Gastrocnemius medialis (tissue), 4 donors: ENCODE results near the gene INTS11.

Experiments
- POLR2A ChIP-seq, 2 donors: fragments of 450-650 bp; IDR thresholded peaks; one replicate each; pipeline ENCODE4 v1.6.1; 2017; ENCODE audit warnings: antibody characterized with exemption in 2 of 2, mild to moderate bottlenecking in 2 of 2, moderate library complexity in 2 of 2
- TF ChIP-seq, protein P1 (sequence below), 5 experiments: fragments of 450-650 bp in 3 of 5; fragments of 200-600 bp in 2 of 5; sonication (generic) in 2 of 5; IDR thresholded peaks in 4 of 5; conservative IDR thresholded peaks in 1 of 5; 1 replicate in 4 of 5; 2 replicates in 1 of 5; pipeline ENCODE4 v1.5.1; 2016 to 2019; ENCODE audit warnings: antibody characterized with exemption in 5 of 5, mild to moderate bottlenecking in 3 of 5, moderate library complexity in 3 of 5

DNA sequence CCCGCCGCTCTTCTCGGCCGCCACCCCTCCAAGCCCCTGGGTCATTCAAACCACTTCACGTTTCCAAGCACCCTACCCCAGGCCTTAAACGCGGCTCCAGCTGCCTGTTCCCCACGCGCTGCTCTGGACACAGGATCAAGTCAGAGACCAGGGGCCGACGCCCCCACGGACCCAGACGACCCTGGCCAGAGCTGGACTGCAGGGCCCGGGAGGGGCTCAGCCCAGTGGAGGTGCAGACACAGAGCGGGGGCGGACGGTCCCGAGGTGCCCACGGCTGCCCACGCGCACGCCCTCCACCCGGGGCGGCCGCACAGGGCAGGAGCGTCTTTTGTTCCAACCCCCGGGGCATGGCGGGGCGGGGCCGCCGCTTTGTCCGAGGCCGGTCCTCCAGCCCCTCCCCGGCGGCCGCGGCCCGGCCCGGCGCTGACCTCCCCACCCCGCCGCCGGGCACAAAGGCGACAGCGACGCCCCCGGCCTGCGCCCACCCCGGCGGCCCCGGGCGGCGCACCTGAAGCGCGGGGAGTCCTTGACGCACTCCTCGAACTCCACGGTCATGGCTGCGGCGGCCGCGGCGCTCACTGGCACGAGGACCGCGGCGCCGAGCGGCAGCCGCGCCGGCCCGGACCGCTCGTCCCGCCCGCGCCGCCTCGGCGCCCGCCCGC lies 17.1 kb downstream of the INTS11 start:
- TF ChIP-seq, protein P1, sequence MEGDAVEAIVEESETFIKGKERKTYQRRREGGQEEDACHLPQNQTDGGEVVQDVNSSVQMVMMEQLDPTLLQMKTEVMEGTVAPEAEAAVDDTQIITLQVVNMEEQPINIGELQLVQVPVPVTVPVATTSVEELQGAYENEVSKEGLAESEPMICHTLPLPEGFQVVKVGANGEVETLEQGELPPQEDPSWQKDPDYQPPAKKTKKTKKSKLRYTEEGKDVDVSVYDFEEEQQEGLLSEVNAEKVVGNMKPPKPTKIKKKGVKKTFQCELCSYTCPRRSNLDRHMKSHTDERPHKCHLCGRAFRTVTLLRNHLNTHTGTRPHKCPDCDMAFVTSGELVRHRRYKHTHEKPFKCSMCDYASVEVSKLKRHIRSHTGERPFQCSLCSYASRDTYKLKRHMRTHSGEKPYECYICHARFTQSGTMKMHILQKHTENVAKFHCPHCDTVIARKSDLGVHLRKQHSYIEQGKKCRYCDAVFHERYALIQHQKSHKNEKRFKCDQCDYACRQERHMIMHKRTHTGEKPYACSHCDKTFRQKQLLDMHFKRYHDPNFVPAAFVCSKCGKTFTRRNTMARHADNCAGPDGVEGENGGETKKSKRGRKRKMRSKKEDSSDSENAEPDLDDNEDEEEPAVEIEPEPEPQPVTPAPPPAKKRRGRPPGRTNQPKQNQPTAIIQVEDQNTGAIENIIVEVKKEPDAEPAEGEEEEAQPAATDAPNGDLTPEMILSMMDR (IDR thresholded peaks at IDR 0.05 in 4 of 5, conservative IDR thresholded peaks at IDR 0.05 in 1 of 5), result no peak
- TF ChIP-seq POLR2A (IDR thresholded peaks at IDR 0.05), result peak; percentile 66 to 74
